ENCODE data around the gene SLC29A2. TPM values are rescaled to one million over a fixed set of nuclear protein-coding genes. Genes with fewer than 3 reads are reported as not detected.
"Not testable (repeated sequence)": the region's sequence is repeated elsewhere in the genome, so short reads cannot be mapped to it uniquely, and the experiment has no call there.

Gene SLC29A2
- total RNA-seq, 1 experiment from 2014 or later: 40.4 TPM

DNA sequence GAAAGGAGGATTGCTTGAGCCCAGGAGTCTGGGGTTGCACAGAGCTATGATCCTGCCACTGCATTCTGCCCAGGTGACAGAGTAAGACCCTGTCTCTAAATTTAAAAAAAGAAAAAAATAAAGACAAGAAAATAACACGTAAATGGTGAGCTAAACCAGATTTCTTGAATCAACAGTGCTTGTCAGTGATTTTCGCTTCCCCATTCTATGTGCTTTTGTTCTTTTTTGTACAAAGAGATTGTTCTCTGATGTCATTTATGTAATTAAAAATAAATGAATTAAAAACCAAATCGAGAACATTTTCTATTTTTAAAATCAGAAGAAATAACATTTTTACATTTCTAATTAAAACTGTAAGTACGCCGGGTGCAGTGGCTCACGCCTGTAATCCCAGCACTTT is 19.8 kb upstream of the SLC29A2 start:
- CTCF ChIA-PET: no interaction called here
- peaks cover 25% of the 10 kb centered on the region for H3K27me3 Mint-ChIP-seq (ENCODE audit: unreplicated experiment)
- BruUV-seq (replicated peaks): no TSS peak
- no peak overlapping the region for H3K4me3 Mint-ChIP-seq (ENCODE audit: low read depth, unreplicated experiment)
- TF ChIP-seq, protein P1, sequence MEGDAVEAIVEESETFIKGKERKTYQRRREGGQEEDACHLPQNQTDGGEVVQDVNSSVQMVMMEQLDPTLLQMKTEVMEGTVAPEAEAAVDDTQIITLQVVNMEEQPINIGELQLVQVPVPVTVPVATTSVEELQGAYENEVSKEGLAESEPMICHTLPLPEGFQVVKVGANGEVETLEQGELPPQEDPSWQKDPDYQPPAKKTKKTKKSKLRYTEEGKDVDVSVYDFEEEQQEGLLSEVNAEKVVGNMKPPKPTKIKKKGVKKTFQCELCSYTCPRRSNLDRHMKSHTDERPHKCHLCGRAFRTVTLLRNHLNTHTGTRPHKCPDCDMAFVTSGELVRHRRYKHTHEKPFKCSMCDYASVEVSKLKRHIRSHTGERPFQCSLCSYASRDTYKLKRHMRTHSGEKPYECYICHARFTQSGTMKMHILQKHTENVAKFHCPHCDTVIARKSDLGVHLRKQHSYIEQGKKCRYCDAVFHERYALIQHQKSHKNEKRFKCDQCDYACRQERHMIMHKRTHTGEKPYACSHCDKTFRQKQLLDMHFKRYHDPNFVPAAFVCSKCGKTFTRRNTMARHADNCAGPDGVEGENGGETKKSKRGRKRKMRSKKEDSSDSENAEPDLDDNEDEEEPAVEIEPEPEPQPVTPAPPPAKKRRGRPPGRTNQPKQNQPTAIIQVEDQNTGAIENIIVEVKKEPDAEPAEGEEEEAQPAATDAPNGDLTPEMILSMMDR (IDR thresholded peaks at IDR 0.05; ENCODE audit: unreplicated experiment): no peak
- DNase-seq: no peak
- peaks cover 3% of the 10 kb centered on the region for H3K4me1 Mint-ChIP-seq (ENCODE audit: low read depth, unreplicated experiment)
- no peaks in the 10 kb centered on the region for H3K36me3 Mint-ChIP-seq (ENCODE audit: insufficient read depth, unreplicated experiment)
- no peaks in the 10 kb centered on the region for H3K9me3 Mint-ChIP-seq (ENCODE audit: low read depth, unreplicated experiment)
- H3K27ac Mint-ChIP-seq (ENCODE audit: unreplicated experiment): no peak overlapping the region
- intact Hi-C loops (cut with micrococcal nuclease; ENCODE audit: unreplicated experiment): no loop called here

DNA sequence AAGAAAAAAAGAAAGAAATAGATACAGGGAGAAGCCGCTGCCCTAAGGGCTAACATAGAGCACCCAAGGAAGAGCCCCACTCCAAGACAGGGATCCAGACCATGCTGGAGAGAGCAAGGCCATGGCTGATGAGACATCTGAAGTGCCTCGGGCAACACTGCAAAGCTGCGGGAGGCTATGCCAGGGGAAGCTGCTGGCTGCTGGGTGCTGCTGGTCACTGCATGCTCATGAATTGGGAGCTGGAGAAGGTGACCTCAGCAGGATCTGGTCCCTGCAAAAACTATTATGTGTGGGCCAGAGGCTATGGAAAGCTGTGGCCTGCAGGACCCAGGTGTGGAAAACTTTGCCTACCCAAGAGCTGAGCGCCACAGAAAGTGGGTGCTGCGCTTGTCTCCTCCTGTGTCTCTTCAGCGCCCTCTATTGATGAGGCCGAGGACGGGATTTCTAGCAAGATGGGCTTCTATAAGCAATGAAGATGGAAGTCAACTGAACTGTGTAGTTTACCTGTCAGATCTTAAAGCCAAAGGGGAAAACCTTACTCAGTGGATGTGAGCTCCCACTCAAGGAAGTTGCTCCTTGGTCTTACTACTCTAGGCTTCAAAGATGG is 17.3 kb upstream of the SLC29A2 start:
- no peak overlapping the region for H3K4me3 Mint-ChIP-seq (ENCODE audit: low read depth, unreplicated experiment)
- peaks cover 8% of the 10 kb centered on the region for H3K4me1 Mint-ChIP-seq (ENCODE audit: low read depth, unreplicated experiment)
- CTCF ChIA-PET: interaction anchor here (0.5 to 1.7 kb wide), 8 partner anchors 9 to 290 kb away, joined by 3 to 23 read pairs (median 3); partner anchors contain the start of genes PELI3 and RIN1
- H3K36me3 Mint-ChIP-seq (ENCODE audit: insufficient read depth, unreplicated experiment): no peaks in the 10 kb centered on the region
- TF ChIP-seq, protein P1 (IDR thresholded peaks at IDR 0.05; ENCODE audit: unreplicated experiment): peak; percentile 66
- peak; percentile 80 for DNase-seq
- no peaks in the 10 kb centered on the region for H3K9me3 Mint-ChIP-seq (ENCODE audit: low read depth, unreplicated experiment)
- no TSS peak for BruUV-seq (replicated peaks)
- no peak overlapping the region for H3K27ac Mint-ChIP-seq (ENCODE audit: unreplicated experiment)
- intact Hi-C loops (cut with micrococcal nuclease; ENCODE audit: unreplicated experiment): loop anchor here (2.0 kb wide), 1 partner anchor 78 kb away; no protein-coding TSS in a partner anchor
- H3K27me3 Mint-ChIP-seq (ENCODE audit: unreplicated experiment): peaks cover 21% of the 10 kb centered on the region

DNA sequence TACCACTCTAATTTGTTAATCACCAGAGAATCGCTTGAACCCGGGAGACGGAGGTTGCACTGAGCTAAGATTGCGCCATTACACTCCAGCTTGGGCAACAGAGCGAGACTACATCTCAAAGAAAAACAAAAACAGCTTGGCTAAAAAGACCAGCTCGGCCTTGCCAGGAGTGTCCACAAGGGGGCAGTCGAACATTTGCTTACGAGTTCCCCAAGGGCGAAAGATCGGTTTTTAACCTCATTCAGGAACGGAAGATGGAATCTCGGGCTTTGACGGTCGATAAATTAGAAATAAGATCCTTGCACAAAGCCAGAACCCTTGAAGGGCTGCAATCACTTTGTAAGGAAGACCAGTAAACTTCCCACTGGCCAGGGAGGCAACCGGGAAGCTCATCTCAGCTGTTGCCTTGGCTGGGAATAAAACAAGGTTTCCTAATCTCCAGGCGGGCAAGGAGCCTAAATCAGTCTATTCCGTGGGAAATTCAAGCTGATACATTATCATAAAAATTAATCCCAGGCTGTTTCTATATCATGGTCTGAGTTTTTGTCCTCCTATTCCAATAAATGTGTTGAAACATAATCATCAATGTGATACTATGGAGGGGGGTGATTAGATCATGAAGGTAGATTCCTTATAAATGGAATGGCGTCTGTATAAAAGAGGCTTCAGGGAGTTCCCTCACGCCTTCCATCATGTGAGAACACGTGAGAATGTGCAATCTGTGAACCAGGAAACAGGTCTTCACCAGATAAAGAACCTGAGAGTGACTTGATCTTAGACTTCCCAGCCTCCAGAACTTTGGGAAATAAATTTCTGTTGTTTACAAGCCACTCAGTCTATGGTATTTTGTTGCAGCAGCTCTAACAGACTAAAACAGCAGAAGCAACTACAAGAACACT is 14.9 kb upstream of the SLC29A2 start:
- intact Hi-C loops (cut with micrococcal nuclease; ENCODE audit: unreplicated experiment): no loop called here
- Mint-ChIP-seq H3K27ac (ENCODE audit: unreplicated experiment) (no peak overlapping the region), H3K4me1 (ENCODE audit: low read depth, unreplicated experiment) (peaks cover 8% of the 10 kb centered on the region), H3K4me3 (ENCODE audit: low read depth, unreplicated experiment) (peak overlapping the region; percentile 41), H3K9me3 (ENCODE audit: low read depth, unreplicated experiment) (no peaks in the 10 kb centered on the region), H3K27me3 (ENCODE audit: unreplicated experiment) (peaks cover 21% of the 10 kb centered on the region), H3K36me3 (ENCODE audit: insufficient read depth, unreplicated experiment) (no peaks in the 10 kb centered on the region)
- no TSS peak for BruUV-seq (replicated peaks)
- DNase-seq: peak; percentile 87
- TF ChIP-seq, protein P1 (IDR thresholded peaks at IDR 0.05; ENCODE audit: unreplicated experiment): peak; percentile 86
- CTCF ChIA-PET: interaction anchor here (0.6 to 2.2 kb wide), 13 partner anchors 9 to 292 kb away, joined by 3 to 14 read pairs (median 5); partner anchors contain the start of genes B4GAT1, BRMS1, MRPL11 and RBM4B

- H3K27me3 Mint-ChIP-seq (ENCODE audit: unreplicated experiment); intact Hi-C loops (cut with micrococcal nuclease; ENCODE audit: unreplicated experiment); DNase-seq; H3K9me3 Mint-ChIP-seq (ENCODE audit: low read depth, unreplicated experiment); BruUV-seq (replicated peaks); H3K4me3 Mint-ChIP-seq (ENCODE audit: low read depth, unreplicated experiment); H3K27ac Mint-ChIP-seq (ENCODE audit: unreplicated experiment); H3K4me1 Mint-ChIP-seq (ENCODE audit: low read depth, unreplicated experiment); H3K36me3 Mint-ChIP-seq (ENCODE audit: insufficient read depth, unreplicated experiment): not testable (repeated sequence)
- CTCF ChIA-PET: interaction anchor here (1.0 to 1.2 kb wide), 2 partner anchors 10 to 12 kb away, joined by 3 to 5 read pairs; no protein-coding TSS in a partner anchor
Observed at GRCh38 chr11:66384316-66384715, 12.8 kb upstream of the SLC29A2 start.

GRCh38 chr11:66380264-66380663 is 8.7 kb upstream of the SLC29A2 start:
- H3K4me1 Mint-ChIP-seq (ENCODE audit: low read depth, unreplicated experiment); intact Hi-C loops (cut with micrococcal nuclease; ENCODE audit: unreplicated experiment); BruUV-seq (replicated peaks); H3K9me3 Mint-ChIP-seq (ENCODE audit: low read depth, unreplicated experiment); H3K27ac Mint-ChIP-seq (ENCODE audit: unreplicated experiment); H3K4me3 Mint-ChIP-seq (ENCODE audit: low read depth, unreplicated experiment); DNase-seq; H3K27me3 Mint-ChIP-seq (ENCODE audit: unreplicated experiment); H3K36me3 Mint-ChIP-seq (ENCODE audit: insufficient read depth, unreplicated experiment): not testable (repeated sequence)
- CTCF ChIA-PET: interaction anchor here (1.2 kb wide), 1 partner anchor 9 kb away, joined by 3 read pairs; no protein-coding TSS in a partner anchor

DNA sequence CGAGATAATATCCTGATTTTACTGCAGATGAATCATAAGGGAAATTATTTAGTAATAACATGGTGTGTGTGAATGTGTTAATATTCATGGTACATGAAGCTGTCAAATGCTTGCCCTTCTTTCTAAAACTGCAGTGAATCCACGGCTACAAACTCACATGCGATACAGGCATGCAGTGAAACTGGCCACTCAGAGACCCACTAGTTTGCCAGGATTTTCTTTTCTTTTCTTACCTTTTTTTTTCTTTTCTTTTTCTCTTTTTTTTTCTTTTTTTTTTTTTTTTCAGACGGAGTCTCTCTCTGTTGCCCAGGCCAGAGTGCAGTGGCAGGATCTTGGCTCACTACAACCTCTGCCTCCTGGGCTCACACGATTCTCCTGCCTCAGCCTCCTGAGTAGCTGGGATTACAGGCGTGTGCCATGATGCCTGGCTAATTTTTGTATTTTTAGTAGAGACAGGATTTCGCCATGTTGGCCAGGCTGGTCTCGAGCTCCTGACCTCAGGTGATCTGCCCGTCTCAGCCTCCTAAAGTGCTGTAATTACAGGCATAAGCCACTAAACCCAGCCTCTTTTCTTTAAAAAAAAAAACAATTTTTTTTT is 2.2 kb upstream of the SLC29A2 start:
- H3K27me3 Mint-ChIP-seq (ENCODE audit: unreplicated experiment); H3K27ac Mint-ChIP-seq (ENCODE audit: unreplicated experiment); DNase-seq; H3K4me3 Mint-ChIP-seq (ENCODE audit: low read depth, unreplicated experiment); intact Hi-C loops (cut with micrococcal nuclease; ENCODE audit: unreplicated experiment); H3K9me3 Mint-ChIP-seq (ENCODE audit: low read depth, unreplicated experiment); BruUV-seq (replicated peaks): not testable (repeated sequence)
- Mint-ChIP-seq H3K4me1 (ENCODE audit: low read depth, unreplicated experiment) (peaks cover 12% of the 10 kb centered on the region), H3K36me3 (ENCODE audit: insufficient read depth, unreplicated experiment) (peaks cover 34% of the 10 kb centered on the region)
- CTCF ChIA-PET: interaction anchor here (1.0 kb wide), 1 partner anchor 12 kb away, joined by 5 read pairs; no protein-coding TSS in a partner anchor
